ENCODE data around the gene TARP.

TARP gene

DNA sequence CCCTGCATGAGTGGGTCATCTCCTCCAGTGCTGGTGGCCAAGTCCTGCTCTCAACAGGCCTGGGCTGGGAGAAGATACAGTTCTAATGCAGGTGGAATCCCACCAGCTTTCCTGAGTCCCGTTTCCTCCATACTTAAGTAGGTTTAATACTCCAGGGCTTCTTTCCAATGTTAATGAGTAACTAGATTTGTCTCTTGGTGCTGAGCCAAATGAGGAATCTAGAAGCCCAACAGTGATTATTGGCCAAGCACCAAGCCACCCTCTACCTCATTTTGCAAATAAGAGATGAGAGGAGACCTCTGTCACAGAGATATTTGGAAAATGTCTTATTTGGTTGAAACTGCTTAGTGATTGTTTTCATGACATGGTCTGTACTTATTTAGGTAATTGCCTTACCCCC, 58.3 kb downstream of the TARP start:
- no peak for DNase-seq (ENCODE audit: low read depth)
- no peak overlapping the region for H3K4me3 ChIP-seq (ENCODE audit: low read depth, low read length)
- TF ChIP-seq POLR2A (IDR thresholded peaks at IDR 0.05; ENCODE audit: extremely low read depth, insufficient read length): no peak
- TF ChIP-seq, protein P1, sequence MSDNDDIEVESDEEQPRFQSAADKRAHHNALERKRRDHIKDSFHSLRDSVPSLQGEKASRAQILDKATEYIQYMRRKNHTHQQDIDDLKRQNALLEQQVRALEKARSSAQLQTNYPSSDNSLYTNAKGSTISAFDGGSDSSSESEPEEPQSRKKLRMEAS (IDR thresholded peaks at IDR 0.05; ENCODE audit: low read depth, low read length): no peak
- TF ChIP-seq, protein P2, sequence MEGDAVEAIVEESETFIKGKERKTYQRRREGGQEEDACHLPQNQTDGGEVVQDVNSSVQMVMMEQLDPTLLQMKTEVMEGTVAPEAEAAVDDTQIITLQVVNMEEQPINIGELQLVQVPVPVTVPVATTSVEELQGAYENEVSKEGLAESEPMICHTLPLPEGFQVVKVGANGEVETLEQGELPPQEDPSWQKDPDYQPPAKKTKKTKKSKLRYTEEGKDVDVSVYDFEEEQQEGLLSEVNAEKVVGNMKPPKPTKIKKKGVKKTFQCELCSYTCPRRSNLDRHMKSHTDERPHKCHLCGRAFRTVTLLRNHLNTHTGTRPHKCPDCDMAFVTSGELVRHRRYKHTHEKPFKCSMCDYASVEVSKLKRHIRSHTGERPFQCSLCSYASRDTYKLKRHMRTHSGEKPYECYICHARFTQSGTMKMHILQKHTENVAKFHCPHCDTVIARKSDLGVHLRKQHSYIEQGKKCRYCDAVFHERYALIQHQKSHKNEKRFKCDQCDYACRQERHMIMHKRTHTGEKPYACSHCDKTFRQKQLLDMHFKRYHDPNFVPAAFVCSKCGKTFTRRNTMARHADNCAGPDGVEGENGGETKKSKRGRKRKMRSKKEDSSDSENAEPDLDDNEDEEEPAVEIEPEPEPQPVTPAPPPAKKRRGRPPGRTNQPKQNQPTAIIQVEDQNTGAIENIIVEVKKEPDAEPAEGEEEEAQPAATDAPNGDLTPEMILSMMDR (IDR thresholded peaks at IDR 0.05; ENCODE audit: low read depth, low read length): no peak
- no peak for TF ChIP-seq MYC (IDR thresholded peaks at IDR 0.05; ENCODE audit: low read depth, low read length)

DNA sequence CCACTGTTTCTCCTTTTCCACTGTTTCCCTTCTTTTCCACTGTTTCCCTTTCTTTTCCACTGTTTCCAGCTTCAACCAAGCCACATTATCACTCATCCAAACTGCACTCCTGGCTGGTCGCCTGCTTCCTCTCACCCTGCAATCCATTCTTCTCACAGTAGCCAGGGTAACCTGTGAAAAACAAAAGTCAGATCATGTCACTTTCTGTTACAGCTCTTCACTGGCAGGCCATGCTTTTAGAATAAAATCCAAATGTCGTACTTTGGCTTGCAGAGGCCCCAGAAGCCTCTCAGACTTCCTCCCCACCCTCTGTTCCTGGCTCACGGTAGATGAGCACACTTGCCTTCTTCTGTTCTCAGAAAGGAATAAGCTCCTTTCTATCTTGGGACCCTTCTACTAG, 61.5 kb downstream of the TARP start:
- DNase-seq (ENCODE audit: low read depth): no peak
- TF ChIP-seq, protein P1 (IDR thresholded peaks at IDR 0.05; ENCODE audit: low read depth, low read length): no peak
- TF ChIP-seq MYC (IDR thresholded peaks at IDR 0.05; ENCODE audit: low read depth, low read length): no peak
- no peak for TF ChIP-seq POLR2A (IDR thresholded peaks at IDR 0.05; ENCODE audit: extremely low read depth, insufficient read length)

DNA sequence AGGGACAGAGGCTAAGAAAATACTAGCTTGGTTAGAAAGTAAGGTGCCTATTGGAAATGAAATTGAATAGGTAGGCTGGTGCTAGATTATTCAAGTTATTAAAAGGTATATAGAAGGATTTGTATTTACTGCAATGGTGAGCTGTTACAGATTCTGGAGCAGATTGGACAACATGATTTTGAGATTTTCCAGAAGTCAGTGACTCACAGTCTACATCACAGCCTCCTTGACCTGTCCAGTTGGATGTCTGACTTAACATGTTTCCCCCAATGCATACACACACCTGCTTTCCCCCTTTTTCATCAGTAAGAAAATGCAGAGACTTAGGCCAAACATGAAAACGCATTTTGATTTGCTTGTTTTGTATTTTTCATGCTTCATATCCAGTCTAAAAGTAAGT, 62.0 kb downstream of the TARP start:
- no peak overlapping the region for H3K4me3 ChIP-seq (ENCODE audit: low read depth, low read length)
- no peak for TF ChIP-seq MYC (IDR thresholded peaks at IDR 0.05; ENCODE audit: low read depth, low read length)
- no peak for TF ChIP-seq POLR2A (IDR thresholded peaks at IDR 0.05; ENCODE audit: extremely low read depth, insufficient read length)
- TF ChIP-seq, protein P1 (IDR thresholded peaks at IDR 0.05; ENCODE audit: low read depth, low read length): no peak
- TF ChIP-seq, protein P2 (IDR thresholded peaks at IDR 0.05; ENCODE audit: low read depth, low read length): no peak
- no peak for DNase-seq (ENCODE audit: low read depth)

More for the DNA sequence above, 61.5 kb downstream of the TARP start:
- H3K4me3 ChIP-seq (ENCODE audit: low read depth, low read length): no peak overlapping the region
